Spleen (tissue), 7 donors: ENCODE measurements around the gene TKFC.

Source experiments
- POLR2A ChIP-seq, 3 donors: fragments of 450-650 bp; IDR thresholded peaks; one replicate each; pipeline ENCODE4 v1.5.1; 2017; ENCODE audit warnings: antibody characterized with exemption in 3 of 3, mild to moderate bottlenecking in 1 of 3
- POLR2AphosphoS5 ChIP-seq, 3 donors: sonication (generic); formaldehyde crosslinking; IDR thresholded peaks; one replicate each; pipeline ENCODE4 v1.5.1; 2017; ENCODE audit warnings: antibody characterized with exemption in 3 of 3
- TF ChIP-seq, protein P1 (sequence below), 11 experiments: fragments of 200-600 bp in 7 of 11; fragments of 450-650 bp in 4 of 11; sonication (generic) in 4 of 11; IDR thresholded peaks in 8 of 11; conservative IDR thresholded peaks in 3 of 11; 1 replicate in 7 of 11; 2 replicates in 4 of 11; pipeline versions ENCODE4 v1.4.0 to v1.8.0; 2016 to 2021; ENCODE audit warnings: antibody characterized with exemption in 11 of 11, inconsistent platforms in 4 of 11, mild to moderate bottlenecking in 1 of 11
- donor health status: DM: no; HTN: no; CAD: no; lungs with moderate emphysema.
- donor health status: DM: no; HTN: no; CAD: no.
- donor health status: DM: no; HTN: no; CAD: no.

DNA sequence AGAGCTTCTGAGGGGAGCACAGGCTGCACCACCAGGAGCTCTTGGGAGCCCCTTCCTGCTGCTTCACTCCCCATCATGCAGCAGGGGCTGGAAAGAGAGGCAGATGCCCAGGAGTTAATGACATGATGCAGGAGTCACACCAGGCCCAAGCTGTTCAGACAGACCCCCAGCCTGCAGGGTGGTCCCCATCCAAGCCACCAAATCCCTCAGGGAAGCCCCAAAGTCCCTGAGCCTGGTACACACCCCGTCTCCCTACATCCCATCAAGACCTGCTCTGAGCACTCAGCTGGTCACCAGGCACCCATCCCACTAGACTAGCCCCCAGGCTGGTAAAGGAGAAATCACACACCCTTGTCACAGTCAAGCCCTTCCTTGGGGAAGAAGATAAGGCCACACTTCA is 17.3 kb downstream of the TKFC start:
- TF ChIP-seq, protein P1, sequence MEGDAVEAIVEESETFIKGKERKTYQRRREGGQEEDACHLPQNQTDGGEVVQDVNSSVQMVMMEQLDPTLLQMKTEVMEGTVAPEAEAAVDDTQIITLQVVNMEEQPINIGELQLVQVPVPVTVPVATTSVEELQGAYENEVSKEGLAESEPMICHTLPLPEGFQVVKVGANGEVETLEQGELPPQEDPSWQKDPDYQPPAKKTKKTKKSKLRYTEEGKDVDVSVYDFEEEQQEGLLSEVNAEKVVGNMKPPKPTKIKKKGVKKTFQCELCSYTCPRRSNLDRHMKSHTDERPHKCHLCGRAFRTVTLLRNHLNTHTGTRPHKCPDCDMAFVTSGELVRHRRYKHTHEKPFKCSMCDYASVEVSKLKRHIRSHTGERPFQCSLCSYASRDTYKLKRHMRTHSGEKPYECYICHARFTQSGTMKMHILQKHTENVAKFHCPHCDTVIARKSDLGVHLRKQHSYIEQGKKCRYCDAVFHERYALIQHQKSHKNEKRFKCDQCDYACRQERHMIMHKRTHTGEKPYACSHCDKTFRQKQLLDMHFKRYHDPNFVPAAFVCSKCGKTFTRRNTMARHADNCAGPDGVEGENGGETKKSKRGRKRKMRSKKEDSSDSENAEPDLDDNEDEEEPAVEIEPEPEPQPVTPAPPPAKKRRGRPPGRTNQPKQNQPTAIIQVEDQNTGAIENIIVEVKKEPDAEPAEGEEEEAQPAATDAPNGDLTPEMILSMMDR (IDR thresholded peaks at IDR 0.05 in 8 of 11, conservative IDR thresholded peaks at IDR 0.05 in 3 of 11) = no peak
- TF ChIP-seq POLR2A (IDR thresholded peaks at IDR 0.05) (no peak), POLR2AphosphoS5 (IDR thresholded peaks at IDR 0.05) (no peak)
